ENCODE data around the gene GRAPL. TPM values are rescaled to one million over a fixed set of nuclear protein-coding genes. Genes with fewer than 3 reads are reported as not detected.
"Not testable (repeated sequence)": the region's sequence is repeated elsewhere in the genome, so short reads cannot be mapped to it uniquely, and the experiment has no call there.

The GRAPL gene
- total RNA-seq: 1 to 10 TPM in 1 of 4 donors, under 1 TPM in 1, not detected in 2; 0.71 to 1.2 TPM

GRCh38 chr17:19127148-19127980 lies at the start of gene GRAPL:
Gene GRAPL, plus strand, starts transcription at chr17:19127589. Its CDS starts 31 bp downstream, at chr17:19127620.
- DNase-seq (ENCODE audit: low spot score in 2 of 2); H3K4me3 ChIP-seq (ENCODE audit: low read depth, poor library complexity, severe bottlenecking); intact Hi-C loops (cut with DNase I; ENCODE audit: low total_unique reads): not testable (repeated sequence)
- WGBS, 2 donors: no CpG with 5 or more reads among the region's 14 CpGs

GRCh38 chr17:19088804-19089685 lies 38.3 kb upstream of the GRAPL start:
- DNase-seq (ENCODE audit: low spot score in 2 of 2): peak in 1 of 2 donors; percentile 12
- no CpG with 5 or more reads among the region's 77 CpGs for WGBS, 2 donors
- intact Hi-C loops (cut with DNase I; ENCODE audit: low total_unique reads); H3K4me3 ChIP-seq (ENCODE audit: low read depth, poor library complexity, severe bottlenecking): not testable (repeated sequence)

GRCh38 chr17:19090058-19090772 lies 37.2 kb upstream of the GRAPL start:
- H3K4me3 ChIP-seq (ENCODE audit: low read depth, poor library complexity, severe bottlenecking); intact Hi-C loops (cut with DNase I; ENCODE audit: low total_unique reads); DNase-seq (ENCODE audit: low spot score in 2 of 2): not testable (repeated sequence)
- no CpG with 5 or more reads among the region's 13 CpGs for WGBS, 2 donors

- H3K4me3 ChIP-seq (ENCODE audit: low read depth, poor library complexity, severe bottlenecking); intact Hi-C loops (cut with DNase I; ENCODE audit: low total_unique reads): not testable (repeated sequence)
- DNase-seq (ENCODE audit: low spot score in 2 of 2): peak; percentile 33 to 80
- 30 to 40% methylated on average over 2 to 11 of the region's 15 CpGs for WGBS, 2 donors
Observed at GRCh38 chr17:19092737-19093683, 34.4 kb upstream of the GRAPL start.

GRCh38 chr17:19093684-19094438 lies 33.5 kb upstream of the GRAPL start:
- intact Hi-C loops (cut with DNase I; ENCODE audit: low total_unique reads): not testable (repeated sequence)
- WGBS, 2 donors: 83 to 96% methylated on average over 5 to 7 of the region's 15 CpGs

GRCh38 chr17:19108517-19108916 lies 18.9 kb upstream of the GRAPL start:
- WGBS, 2 donors: 60% methylated on average over 4 of the region's 6 CpGs; no CpG with 5 or more reads in 1 of the 2 donors
- H3K4me3 ChIP-seq (ENCODE audit: low read depth, poor library complexity, severe bottlenecking); intact Hi-C loops (cut with DNase I; ENCODE audit: low total_unique reads): not testable (repeated sequence)
- DNase-seq (ENCODE audit: low spot score in 2 of 2): peak in 1 of 2 donors; percentile 14

More at GRCh38 chr17:19093684-19094438, 33.5 kb upstream of the GRAPL start:
- not testable (repeated sequence) for H3K4me3 ChIP-seq (ENCODE audit: low read depth, poor library complexity, severe bottlenecking)
- peak in 1 of 2 donors; percentile 84 for DNase-seq (ENCODE audit: low spot score in 2 of 2)

- H3K4me3 ChIP-seq (ENCODE audit: low read depth, poor library complexity, severe bottlenecking); intact Hi-C loops (cut with DNase I; ENCODE audit: low total_unique reads); DNase-seq (ENCODE audit: low spot score in 2 of 2): not testable (repeated sequence)
- no CpG with 5 or more reads among the region's 45 CpGs for WGBS, 2 donors
Observed at GRCh38 chr17:19110189-19111097, 16.9 kb upstream of the GRAPL start.

GRCh38 chr17:19111111-19111711 lies 16.2 kb upstream of the GRAPL start:
- DNase-seq (ENCODE audit: low spot score in 2 of 2): peak; percentile 61 to 93
- H3K4me3 ChIP-seq (ENCODE audit: low read depth, poor library complexity, severe bottlenecking); intact Hi-C loops (cut with DNase I; ENCODE audit: low total_unique reads): not testable (repeated sequence)
- 0 to 2% methylated on average over 22 to 34 of the region's 39 CpGs for WGBS, 2 donors

GRCh38 chr17:19111801-19112458 lies 15.5 kb upstream of the GRAPL start:
- peak; percentile 53 to 94 for DNase-seq (ENCODE audit: low spot score in 2 of 2)
- 1% methylated on average over 23 of the region's 47 CpGs; no CpG with 5 or more reads in 1 of the 2 donors for WGBS, 2 donors
- H3K4me3 ChIP-seq (ENCODE audit: low read depth, poor library complexity, severe bottlenecking); intact Hi-C loops (cut with DNase I; ENCODE audit: low total_unique reads): not testable (repeated sequence)

- DNase-seq (ENCODE audit: low spot score in 2 of 2); H3K4me3 ChIP-seq (ENCODE audit: low read depth, poor library complexity, severe bottlenecking); intact Hi-C loops (cut with DNase I; ENCODE audit: low total_unique reads): not testable (repeated sequence)
- WGBS, 2 donors: no CpG with 5 or more reads among the region's 18 CpGs
Observed at GRCh38 chr17:19112459-19112826, 14.9 kb upstream of the GRAPL start.

- WGBS, 2 donors: no CpG with 5 or more reads among the region's 12 CpGs
- DNase-seq (ENCODE audit: low spot score in 2 of 2); H3K4me3 ChIP-seq (ENCODE audit: low read depth, poor library complexity, severe bottlenecking); intact Hi-C loops (cut with DNase I; ENCODE audit: low total_unique reads): not testable (repeated sequence)
Observed at GRCh38 chr17:19118695-19119094, 8.7 kb upstream of the GRAPL start.
